Mucosa of descending colon (tissue), 3 donors: Measurements from ENCODE around the gene SDCCAG8. TPM values are rescaled to one million over a fixed set of nuclear protein-coding genes. Genes with fewer than 3 reads are reported as not detected.

ENCODE experiments used
- ATAC-seq: fragments of 200-7000 bp; cut with Tn5 transposase; one replicate; pipeline ENCODE4 v1.9.1; 2020; ENCODE audit warnings: mild to moderate bottlenecking, moderate library complexity
- DNase-seq, 3 donors: peaks; one replicate each; pipeline ENCODE4 v3.0.0-alpha.2; 2020
- H3K36me3 ChIP-seq: fragments of 200-600 bp; one replicate; pipeline ENCODE4 v1.8.0; 2021; ENCODE audit warnings: low read depth, mild to moderate bottlenecking
- H3K4me1 ChIP-seq: fragments of 200-600 bp; one replicate; pipeline ENCODE4 v1.8.0; 2021; ENCODE audit warnings: low read depth, mild to moderate bottlenecking
- H3K4me3 ChIP-seq: fragments of 200-600 bp; one replicate; pipeline ENCODE4 v1.8.0; 2021; ENCODE audit warnings: mild to moderate bottlenecking
- H3K9me3 ChIP-seq: fragments of 200-600 bp; one replicate; pipeline ENCODE4 v1.8.0; 2021; ENCODE audit warnings: mild to moderate bottlenecking
- intact Hi-C, 2 donors: fragments of 100-400 bp; cut with DNase I in 1 of 2; cut with micrococcal nuclease in 1 of 2; formaldehyde crosslinking; loops; one replicate each; pipeline versions ENCODE4 v1.11.0 to v1.11.1; 2022; cut with DNase I, micrococcal nuclease
- total RNA-seq, 3 donors: library from RNA; stranded (reverse); fragmentation: NEBNext Ultra II Directional in 2 of 3; extraction: Animal tissue kit (Norgen Biotek cat#: 25700) in 2 of 3; gene quantifications; one replicate each; pipeline versions ENCODE4 v1.2.1 to v1.2.4, GENCODE V29; 2021 to 2023
- TF ChIP-seq, protein P1 (sequence below): fragments of 200-600 bp; IDR thresholded peaks from one replicate; pipeline ENCODE4 v1.8.0; 2022; ENCODE audit warnings: antibody characterized with exemption, mild to moderate bottlenecking
- donor health status: DM: no; HTN: no; CAD: no; lungs with moderate emphysema.
- donor health status: DM: no; HTN: no; CAD: no.
- donor health status: DM: no; HTN: yes; CAD: no.

SDCCAG8 gene
- total RNA-seq, 3 donors from 2014 or later, result 22.1 to 37.5 (median 34.1) TPM

DNA sequence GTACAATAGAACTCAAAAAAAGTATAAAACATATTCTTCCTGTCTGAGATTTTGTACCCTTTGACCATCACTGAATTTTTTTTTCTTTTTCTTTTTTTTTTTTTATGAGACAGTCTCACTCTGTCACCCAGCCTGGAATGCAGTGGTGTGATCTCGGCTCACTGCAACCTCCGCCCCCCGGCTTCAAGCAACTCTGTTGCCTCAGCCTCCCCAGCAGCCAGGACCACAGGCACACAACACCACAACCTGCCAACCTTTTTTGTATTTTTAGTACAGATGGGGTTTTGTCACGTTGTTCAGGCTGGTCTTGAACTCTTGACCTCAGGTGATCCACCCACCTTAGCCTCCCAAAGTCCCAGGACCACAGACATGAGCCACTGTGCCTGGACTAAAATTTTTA is 10.4 kb downstream of the SDCCAG8 start:
- Histone ChIP-seq H3K4me3 (no peak overlapping the region), H3K36me3 (no peaks in the 10 kb centered on the region), H3K9me3 (no peaks in the 10 kb centered on the region), H3K4me1 (no peaks in the 10 kb centered on the region)
- TF ChIP-seq, protein P1, sequence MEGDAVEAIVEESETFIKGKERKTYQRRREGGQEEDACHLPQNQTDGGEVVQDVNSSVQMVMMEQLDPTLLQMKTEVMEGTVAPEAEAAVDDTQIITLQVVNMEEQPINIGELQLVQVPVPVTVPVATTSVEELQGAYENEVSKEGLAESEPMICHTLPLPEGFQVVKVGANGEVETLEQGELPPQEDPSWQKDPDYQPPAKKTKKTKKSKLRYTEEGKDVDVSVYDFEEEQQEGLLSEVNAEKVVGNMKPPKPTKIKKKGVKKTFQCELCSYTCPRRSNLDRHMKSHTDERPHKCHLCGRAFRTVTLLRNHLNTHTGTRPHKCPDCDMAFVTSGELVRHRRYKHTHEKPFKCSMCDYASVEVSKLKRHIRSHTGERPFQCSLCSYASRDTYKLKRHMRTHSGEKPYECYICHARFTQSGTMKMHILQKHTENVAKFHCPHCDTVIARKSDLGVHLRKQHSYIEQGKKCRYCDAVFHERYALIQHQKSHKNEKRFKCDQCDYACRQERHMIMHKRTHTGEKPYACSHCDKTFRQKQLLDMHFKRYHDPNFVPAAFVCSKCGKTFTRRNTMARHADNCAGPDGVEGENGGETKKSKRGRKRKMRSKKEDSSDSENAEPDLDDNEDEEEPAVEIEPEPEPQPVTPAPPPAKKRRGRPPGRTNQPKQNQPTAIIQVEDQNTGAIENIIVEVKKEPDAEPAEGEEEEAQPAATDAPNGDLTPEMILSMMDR, result no peak
- no peak for DNase-seq
- intact Hi-C loops, result no loop called here
- no peak for ATAC-seq

DNA sequence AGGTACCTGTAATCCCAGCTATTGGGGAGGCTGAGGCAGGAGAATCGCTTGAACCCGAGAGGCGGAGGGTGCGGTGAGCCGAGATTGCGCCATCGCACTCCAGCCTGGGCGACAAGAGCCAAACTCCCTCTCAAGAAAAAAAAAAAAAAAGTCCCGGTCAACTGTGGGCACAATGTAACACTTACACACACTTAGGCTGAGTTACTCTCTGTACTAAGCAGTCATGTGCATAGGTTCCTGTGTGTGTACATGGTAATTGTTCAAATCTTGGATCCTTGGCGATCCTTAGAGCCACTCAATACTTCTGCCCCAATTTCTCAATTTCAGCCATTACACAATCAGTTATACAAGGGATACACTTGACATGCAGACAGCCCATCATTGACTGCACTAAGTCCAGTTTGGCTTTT is 11.6 kb downstream of the SDCCAG8 start:
- intact Hi-C loops, result no loop called here
- Histone ChIP-seq H3K4me3 (no peak overlapping the region), H3K4me1 (no peaks in the 10 kb centered on the region), H3K36me3 (no peaks in the 10 kb centered on the region), H3K9me3 (no peaks in the 10 kb centered on the region)
- DNase-seq (no peak), ATAC-seq (peak; percentile 25)
- TF ChIP-seq, protein P1, result no peak

DNA sequence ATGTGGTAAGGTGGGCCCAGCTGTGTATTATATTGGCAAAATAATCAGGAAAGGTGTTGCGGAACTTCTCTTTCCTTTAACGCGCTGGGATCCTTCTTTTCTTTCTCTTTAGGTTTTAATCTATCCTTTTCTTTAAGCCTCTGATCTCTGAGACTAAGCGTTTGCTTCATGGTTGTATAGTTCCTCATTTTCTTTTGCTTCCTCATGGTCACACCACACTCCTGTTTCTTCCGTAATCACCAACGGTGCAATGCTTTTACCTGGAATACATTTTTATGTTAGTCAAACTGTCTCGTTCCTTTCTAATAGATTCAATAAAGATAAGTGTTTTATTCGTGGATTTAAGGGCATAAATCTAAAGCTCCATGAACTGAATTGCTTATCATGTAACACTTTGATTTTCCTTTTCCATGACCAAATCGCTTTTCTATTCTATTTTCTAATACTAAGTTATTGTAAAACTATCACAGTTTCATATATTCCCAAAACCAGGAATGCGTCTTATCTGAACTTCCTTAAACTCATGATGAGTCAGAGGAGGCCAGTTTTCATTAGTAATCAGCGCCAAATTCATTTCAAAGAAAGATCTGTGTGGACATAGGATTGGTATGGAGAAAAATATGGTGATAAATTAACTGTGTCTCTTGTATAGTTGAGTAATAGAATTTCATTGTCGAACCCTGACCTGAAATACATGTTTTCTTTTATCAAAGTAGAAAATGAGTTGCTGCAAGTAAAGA is 12.2 kb downstream of the SDCCAG8 start:
- no peak for ATAC-seq
- intact Hi-C loops, result no loop called here
- Histone ChIP-seq H3K9me3 (no peaks in the 10 kb centered on the region), H3K36me3 (no peaks in the 10 kb centered on the region), H3K4me3 (no peak overlapping the region), H3K4me1 (no peaks in the 10 kb centered on the region)
- TF ChIP-seq, protein P1, result no peak
- no peak for DNase-seq

DNA sequence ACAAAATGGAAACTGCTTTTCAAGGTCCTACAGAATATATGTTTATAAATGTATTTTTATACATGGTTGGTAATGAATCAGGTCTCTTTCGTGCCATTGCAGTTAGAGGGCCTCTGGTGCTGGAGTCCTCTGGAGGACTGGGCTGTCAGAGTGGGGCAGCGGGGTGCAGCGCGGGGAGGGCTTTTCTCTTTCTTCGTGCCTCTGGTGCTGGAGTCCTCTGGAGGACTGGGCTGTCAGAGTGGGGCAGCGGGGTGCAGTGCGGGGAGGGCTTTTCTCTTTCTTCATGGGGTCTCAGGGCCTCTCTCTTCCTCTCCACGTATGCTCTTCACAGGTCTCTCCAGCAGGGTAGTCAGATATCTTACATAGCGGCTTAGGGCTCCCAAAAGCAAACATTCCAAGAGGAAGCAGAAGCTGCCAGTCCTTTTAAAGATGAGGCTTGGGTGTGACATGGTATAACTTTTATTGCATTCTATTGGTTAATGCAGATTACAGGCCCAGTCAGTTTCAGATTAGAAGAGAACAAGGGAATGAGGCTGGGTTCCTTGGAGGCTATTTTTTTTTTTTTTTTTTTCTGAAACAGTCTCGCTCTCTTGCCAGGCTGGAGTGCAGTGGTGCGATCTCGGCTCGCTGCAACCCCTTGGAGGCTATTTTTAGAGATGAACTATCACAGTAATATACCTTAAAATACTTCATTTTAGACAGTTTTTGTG is 13.1 kb downstream of the SDCCAG8 start:
- Histone ChIP-seq H3K4me3 (no peak overlapping the region), H3K4me1 (no peaks in the 10 kb centered on the region), H3K36me3 (no peaks in the 10 kb centered on the region), H3K9me3 (no peaks in the 10 kb centered on the region)
- DNase-seq (no peak), ATAC-seq (peak; percentile 52)
- TF ChIP-seq, protein P1, result no peak
- intact Hi-C loops, result no loop called here

DNA sequence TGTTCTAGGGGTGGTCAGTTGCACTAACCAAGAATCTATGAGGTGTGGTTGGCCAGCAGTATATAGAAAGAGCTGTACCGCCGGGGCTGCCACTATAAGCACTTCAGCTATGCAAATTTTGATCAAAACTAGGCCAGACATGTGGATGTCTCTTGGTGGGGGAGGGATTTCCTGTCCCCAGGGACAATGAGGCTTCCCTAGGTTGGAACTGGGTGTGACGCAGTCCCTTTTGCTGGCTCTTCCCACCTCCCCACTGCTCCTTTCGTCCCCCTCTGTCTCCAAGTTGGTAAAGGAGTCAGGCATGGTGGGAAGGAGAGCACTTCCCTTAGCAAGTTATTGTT is 13.6 kb downstream of the SDCCAG8 start:
- Histone ChIP-seq H3K36me3 (no peaks in the 10 kb centered on the region), H3K9me3 (no peaks in the 10 kb centered on the region), H3K4me3 (no peak overlapping the region), H3K4me1 (no peaks in the 10 kb centered on the region)
- TF ChIP-seq, protein P1, result no peak
- ATAC-seq (peak; percentile 15), DNase-seq (no peak)
- intact Hi-C loops, result no loop called here
